GM23338 (cell line): ENCODE data around the gene TEX14.

Experiments used
- CREB1 ChIP-seq: fragments of 250-450 bp; sonication (Bioruptor Pico); IDR thresholded peaks from 2 replicates; pipeline ENCODE4 v1.5.0; 2020; ENCODE audit warnings: low read depth, mild to moderate bottlenecking, moderate library complexity
- CTCF ChIP-seq, 2 experiments: fragments of 200-600 bp in 1 of 2; sonication (generic) in 1 of 2; conservative IDR thresholded peaks; 2 replicates each; pipeline versions ENCODE4 v1.5.1 to v1.6.1; 2016 to 2017; ENCODE audit warnings: antibody characterized with exemption in 2 of 2, low read depth in 2 of 2, mild to moderate bottlenecking in 2 of 2, moderate library complexity in 1 of 2
- EZH2 ChIP-seq: fragments of 200-600 bp; sonication (generic); IDR thresholded peaks from one replicate; pipeline ENCODE4 v1.8.0; 2017; ENCODE audit warnings: antibody characterized with exemption, mild to moderate bottlenecking, low read depth; ENCODE audit not compliant: unreplicated experiment
- EZH2phosphoT487 ChIP-seq: fragments of 200-600 bp; sonication (generic); IDR thresholded peaks from one replicate; pipeline ENCODE4 v1.8.1; 2018; ENCODE audit warnings: antibody characterized with exemption; ENCODE audit not compliant: unreplicated experiment
- POLR2AphosphoS5 ChIP-seq: IDR thresholded peaks from 2 replicates; pipeline ENCODE4 v1.6.1; 2016; ENCODE audit warnings: antibody characterized with exemption, low read depth
- REST ChIP-seq: IDR thresholded peaks from one replicate; pipeline ENCODE4 v1.6.1; 2018; ENCODE audit warnings: antibody characterized with exemption; ENCODE audit not compliant: unreplicated experiment

GRCh38 chr17:58530655-58531054 is 161.2 kb downstream of the TEX14 start:
- TF ChIP-seq EZH2, result no peak
- TF ChIP-seq REST, result no peak
- no peak for TF ChIP-seq CTCF (conservative IDR thresholded peaks at IDR 0.05; ENCODE audit: low read depth in 2 of 2)
- TF ChIP-seq POLR2AphosphoS5, result no peak
- TF ChIP-seq CREB1 (CRISPR knock-in tag), result no peak
- no peak for TF ChIP-seq EZH2phosphoT487
